Measurements from ENCODE around the gene PRDM16. TPM values are rescaled to one million over a fixed set of nuclear protein-coding genes. Genes with fewer than 3 reads are reported as not detected.

Gene PRDM16
- total RNA-seq, 1 experiment from 2014 or later: 6.1 TPM

- TF ChIP-seq ZBTB33 (IDR thresholded peaks at IDR 0.05; ENCODE audit: extremely low read depth, insufficient replicate concordance, low read length) (no peak), ZFX (IDR thresholded peaks at IDR 0.05) (no peak), POLR2A (IDR thresholded peaks at IDR 0.05; ENCODE audit: borderline replicate concordance, extremely low read depth, insufficient read depth, insufficient read length) (no peak), CEBPB (IDR thresholded peaks at IDR 0.05; ENCODE audit: low read depth) (no peak), SP1 (IDR thresholded peaks at IDR 0.05; ENCODE audit: low read depth) (no peak), CBX3 (IDR thresholded peaks at IDR 0.05; ENCODE audit: low read depth) (no peak), FOSL1 (IDR thresholded peaks at IDR 0.05; ENCODE audit: low read depth) (no peak), ZNF274 (IDR thresholded peaks at IDR 0.05; ENCODE audit: low read depth, low read length) (no peak)
These were observed 143.7 kb downstream of the PRDM16 start (continued) for GRCh38 chr1:3212453-3213355.

GRCh38 chr1:3213730-3214129 is 144.7 kb downstream of the PRDM16 start:
- Histone ChIP-seq H3K9ac (ENCODE audit: low read length) (no peak overlapping the region), H3K79me2 (ENCODE audit: insufficient read depth, low read length) (no peaks in the 10 kb centered on the region), H3K4me1 (ENCODE audit: control insufficient read depth in 1 of 2, insufficient read depth in 2 of 2, low read length in 2 of 2) (no peaks in the 10 kb centered on the region), H3K27ac (ENCODE audit: low read depth, low read length) (no peak overlapping the region), H3K9me2 (ENCODE audit: insufficient read depth) (no peaks in the 10 kb centered on the region), H2AFZ (ENCODE audit: low read depth, low read length, poor library complexity, severe bottlenecking) (no peak overlapping the region), H3K9me3 (ENCODE audit: control insufficient read depth in 1 of 2, insufficient read depth in 1 of 2, low read depth in 1 of 2, low read length in 2 of 2) (no peaks in the 10 kb centered on the region), H3K27me3 (ENCODE audit: insufficient read depth, low read length) (no peaks in the 10 kb centered on the region), H3K36me3 (ENCODE audit: control insufficient read depth in 1 of 2, insufficient read depth in 2 of 2, low read length in 2 of 2) (no peaks in the 10 kb centered on the region), H4K20me1 (ENCODE audit: insufficient read depth) (no peaks in the 10 kb centered on the region), H3K4me3 (replicated peaks in 1 of 2; ENCODE audit: low read depth in 1 of 2, low read length in 2 of 2) (no peak overlapping the region), H3K4me2 (ENCODE audit: low read length) (no peak overlapping the region)
- no peak for TF ChIP-seq CEBPB (IDR thresholded peaks at IDR 0.05; ENCODE audit: low read depth)
- TF ChIP-seq CBX3 (IDR thresholded peaks at IDR 0.05; ENCODE audit: low read depth): no peak
- TF ChIP-seq YY1 (IDR thresholded peaks at IDR 0.05; ENCODE audit: extremely low read depth, insufficient replicate concordance, low read depth, low read length): no peak
- TF ChIP-seq POLR2AphosphoS5 (IDR thresholded peaks at IDR 0.05; ENCODE audit: low read depth, low read length): no peak
- no peak for TF ChIP-seq EZH2phosphoT487 (IDR thresholded peaks at IDR 0.05; ENCODE audit: borderline replicate concordance)
- no peak for TF ChIP-seq MAX (IDR thresholded peaks at IDR 0.05)
- TF ChIP-seq TCF7L2 (IDR thresholded peaks at IDR 0.05; ENCODE audit: borderline replicate concordance, extremely low read depth, insufficient read depth, insufficient read length): no peak
- ChIA-PET POLR2A (no interaction called here), RAD21 (ENCODE audit: low non-redundant PET in 1 of 2, low total read pairs in 2 of 2, uncharacterized antibody in 2 of 2, unreplicated experiment in 2 of 2) (no interaction called here), CTCF (no interaction called here)
- ATAC-seq (no peak), DNase-seq (ENCODE audit: low read depth, low spot score) (no peak)
- intact Hi-C loops (cut with micrococcal nuclease): no loop called here
- no TSS peak for BruUV-seq (replicated peaks)
